GM19035 (cell line): ENCODE measurements around the gene CETP.
"Not testable (repeated sequence)": the region's sequence is repeated elsewhere in the genome, so short reads cannot be mapped to it uniquely, and the experiment has no call there.

ENCODE experiments used
- ATAC-seq: cut with Tn5 transposase; IDR thresholded peaks from one replicate; pipeline ENCODE4 v1.9.1; 2021; ENCODE audit not compliant: unreplicated experiment

Gene CETP

GRCh38 chr16:56980792-56981724 is 19.3 kb downstream of the CETP start:
- no peak for ATAC-seq

DNA sequence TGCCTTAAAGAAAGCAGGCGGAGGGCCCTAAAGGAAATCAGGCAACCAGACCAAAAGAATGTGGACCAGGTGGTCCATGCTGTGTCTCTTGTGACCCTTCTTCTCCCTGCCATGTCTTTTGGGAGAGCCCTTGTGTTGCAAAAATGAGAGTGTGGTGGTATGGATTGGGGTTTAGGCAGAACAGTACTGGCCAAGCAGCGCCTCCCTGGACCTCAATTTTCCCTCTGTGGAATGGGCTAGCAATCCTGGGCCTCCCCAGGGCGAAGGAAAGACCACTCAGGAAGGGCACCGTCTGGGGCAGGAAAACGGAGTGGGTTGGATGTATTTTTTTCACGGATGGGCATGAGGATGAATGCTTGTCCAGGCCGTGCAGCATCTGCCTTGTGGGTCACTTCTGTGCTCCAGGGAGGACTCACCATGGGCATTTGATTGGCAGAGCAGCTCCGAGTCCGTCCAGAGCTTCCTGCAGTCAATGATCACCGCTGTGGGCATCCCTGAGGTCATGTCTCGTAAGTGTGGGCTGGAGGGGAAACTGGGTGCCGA is 20.1 kb downstream of the CETP start:
- no peak for ATAC-seq

GRCh38 chr16:56982695-56983094 is 20.9 kb downstream of the CETP start:
- ATAC-seq = no peak

DNA sequence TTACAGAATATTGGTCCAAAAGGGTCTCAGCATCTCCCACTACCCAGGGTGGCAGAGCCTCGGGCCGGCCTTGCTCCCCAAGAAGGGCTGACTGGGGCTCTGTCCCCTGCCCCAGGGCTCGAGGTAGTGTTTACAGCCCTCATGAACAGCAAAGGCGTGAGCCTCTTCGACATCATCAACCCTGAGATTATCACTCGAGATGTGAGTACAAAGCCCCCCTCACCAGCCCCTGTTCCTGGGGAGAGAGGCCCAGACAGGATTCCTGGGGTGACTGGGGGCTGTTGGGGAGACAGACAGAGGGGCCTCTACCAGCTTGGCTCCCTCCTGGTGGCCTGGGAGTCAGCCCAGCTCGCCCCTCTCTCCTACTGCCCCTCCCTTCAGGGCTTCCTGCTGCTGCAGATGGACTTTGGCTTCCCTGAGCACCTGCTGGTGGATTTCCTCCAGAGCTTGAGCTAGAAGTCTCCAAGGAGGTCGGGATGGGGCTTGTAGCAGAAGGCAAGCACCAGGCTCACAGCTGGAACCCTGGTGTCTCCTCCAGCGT is 21.5 kb downstream of the CETP start:
- ATAC-seq = no peak

- no peak for ATAC-seq
Observed at GRCh38 chr16:56984639-56985038, 22.9 kb downstream of the CETP start.

DNA sequence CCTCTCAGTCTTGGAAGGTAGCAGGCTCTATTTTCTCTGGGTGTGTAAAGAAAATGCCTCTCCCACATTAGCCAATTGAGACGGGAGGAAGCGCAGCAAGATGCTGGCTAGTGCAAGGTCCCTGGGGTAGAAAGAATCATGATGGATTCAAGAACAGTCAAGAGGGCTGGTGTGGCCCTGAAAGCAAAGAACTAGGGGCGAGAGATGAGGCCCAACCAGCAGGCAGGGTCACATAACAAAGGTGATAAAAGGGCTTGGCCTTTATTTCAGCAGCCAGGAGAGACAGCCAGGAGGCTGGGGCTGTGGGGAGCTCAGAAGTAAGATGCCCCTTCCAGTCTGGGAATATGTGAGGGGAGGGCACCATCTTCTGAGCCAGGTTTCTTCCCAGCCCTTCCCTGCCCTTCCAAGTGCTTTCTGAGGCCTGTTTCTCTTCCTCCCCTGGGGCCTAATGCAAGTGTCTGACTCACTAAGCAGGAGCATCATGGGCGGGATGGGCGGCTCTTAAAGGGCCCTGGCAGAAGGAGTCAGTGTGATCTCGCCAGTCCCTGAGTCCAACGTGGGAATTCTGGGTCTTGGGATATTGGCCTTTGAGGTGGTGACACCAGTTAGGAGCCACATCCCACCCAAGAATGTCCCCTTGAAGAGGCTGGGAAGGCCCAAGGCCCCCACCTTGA is 23.7 kb downstream of the CETP start:
- ATAC-seq = no peak

DNA sequence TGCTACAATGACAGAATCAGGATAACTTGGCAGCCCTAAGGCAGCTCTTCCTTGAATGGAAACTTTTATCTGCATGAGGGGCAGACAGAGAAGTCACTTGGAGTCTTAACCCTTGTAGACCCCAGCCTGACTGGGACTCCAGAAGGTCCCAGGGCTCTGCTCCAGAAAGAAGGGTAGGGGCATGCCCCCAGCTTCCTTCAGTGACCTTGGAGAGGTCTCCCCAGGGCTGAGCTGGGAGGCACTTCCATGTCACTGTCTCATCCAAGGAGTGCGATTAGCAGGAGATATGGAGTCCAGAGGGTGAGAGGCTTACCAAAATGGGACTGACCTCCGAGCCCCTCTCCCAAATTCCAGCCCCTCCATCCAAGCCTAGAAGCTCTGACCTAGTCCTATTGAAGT is 24.2 kb downstream of the CETP start:
- ATAC-seq = no peak

- ATAC-seq = no peak
Observed at GRCh38 chr16:56986361-56986760, 24.6 kb downstream of the CETP start.

DNA sequence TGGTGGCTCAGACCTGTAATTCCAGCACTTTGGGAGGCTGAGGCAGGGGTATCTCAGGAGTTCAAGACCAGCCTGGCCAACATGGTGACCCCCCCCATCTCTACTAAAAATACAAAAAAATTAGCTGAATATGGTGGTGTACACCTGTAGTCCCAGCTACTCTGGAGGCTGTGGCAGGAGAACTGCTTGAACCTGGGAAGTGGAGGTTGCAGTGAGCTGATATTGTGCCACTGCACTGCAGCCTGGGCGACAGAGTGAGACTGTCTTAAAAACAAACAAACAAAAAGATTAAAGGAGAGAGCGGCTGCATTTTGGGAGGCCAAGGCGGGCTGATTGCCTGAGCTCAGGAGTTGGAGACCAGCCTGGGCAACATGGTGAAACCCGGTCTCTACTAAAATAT is 25.2 kb downstream of the CETP start:
- ATAC-seq = not testable (repeated sequence)

DNA sequence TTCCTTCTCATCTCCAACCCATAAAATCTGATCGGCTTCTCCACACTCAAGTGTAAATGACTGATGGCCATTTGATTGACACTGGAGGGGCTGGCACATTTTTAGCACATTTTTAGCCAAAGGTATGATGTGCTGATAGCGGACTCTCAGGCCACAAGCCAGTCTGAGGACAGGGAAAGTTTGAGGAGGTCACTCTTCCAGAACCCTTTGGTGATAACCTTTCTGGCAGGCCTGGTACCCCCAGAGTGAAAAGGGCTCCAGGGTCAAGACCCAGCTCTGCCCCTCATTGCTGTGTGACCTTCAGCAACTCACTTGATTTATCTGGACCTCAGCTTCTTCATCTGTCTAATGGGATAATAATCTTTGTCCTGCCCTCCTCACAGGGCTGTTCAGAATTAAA is 25.9 kb downstream of the CETP start:
- no peak for ATAC-seq

DNA sequence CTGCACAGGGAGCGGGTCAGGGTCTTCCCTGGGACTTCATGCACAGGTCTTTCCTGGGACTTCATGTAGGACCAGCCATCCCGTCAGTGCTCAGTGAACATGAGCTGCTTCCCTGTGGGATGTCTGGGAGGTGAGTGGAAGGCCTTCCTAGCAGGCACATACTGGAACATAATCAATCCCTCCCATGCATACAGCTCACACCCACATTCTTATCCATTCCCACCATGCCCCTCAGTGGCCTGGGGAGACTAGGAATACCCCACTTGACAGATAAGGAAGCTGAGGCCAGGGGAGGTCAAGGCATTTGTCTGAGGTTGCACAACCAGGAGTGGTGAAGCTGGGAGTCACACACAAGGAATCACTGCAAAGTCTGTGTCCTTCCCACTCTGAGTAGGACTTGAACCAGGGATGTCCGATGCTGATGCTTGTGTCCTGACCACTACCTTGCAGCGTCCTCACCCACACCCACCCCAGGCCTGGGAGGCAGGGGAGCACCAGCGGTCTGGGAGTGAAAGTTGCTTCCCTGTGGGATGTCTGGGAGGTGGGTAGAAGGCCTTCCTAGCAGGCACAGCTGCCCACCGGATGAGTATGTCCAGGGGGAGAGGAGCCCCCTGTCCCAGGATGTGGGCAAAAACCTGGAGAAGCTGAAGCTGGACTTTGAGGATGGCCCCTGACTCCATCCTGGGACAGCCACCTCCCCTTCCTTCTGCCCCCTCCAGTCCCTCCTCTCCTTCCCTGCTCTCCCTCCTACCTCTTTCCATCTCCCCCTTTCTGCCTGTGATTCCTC is 26.6 kb downstream of the CETP start:
- ATAC-seq = no peak

DNA sequence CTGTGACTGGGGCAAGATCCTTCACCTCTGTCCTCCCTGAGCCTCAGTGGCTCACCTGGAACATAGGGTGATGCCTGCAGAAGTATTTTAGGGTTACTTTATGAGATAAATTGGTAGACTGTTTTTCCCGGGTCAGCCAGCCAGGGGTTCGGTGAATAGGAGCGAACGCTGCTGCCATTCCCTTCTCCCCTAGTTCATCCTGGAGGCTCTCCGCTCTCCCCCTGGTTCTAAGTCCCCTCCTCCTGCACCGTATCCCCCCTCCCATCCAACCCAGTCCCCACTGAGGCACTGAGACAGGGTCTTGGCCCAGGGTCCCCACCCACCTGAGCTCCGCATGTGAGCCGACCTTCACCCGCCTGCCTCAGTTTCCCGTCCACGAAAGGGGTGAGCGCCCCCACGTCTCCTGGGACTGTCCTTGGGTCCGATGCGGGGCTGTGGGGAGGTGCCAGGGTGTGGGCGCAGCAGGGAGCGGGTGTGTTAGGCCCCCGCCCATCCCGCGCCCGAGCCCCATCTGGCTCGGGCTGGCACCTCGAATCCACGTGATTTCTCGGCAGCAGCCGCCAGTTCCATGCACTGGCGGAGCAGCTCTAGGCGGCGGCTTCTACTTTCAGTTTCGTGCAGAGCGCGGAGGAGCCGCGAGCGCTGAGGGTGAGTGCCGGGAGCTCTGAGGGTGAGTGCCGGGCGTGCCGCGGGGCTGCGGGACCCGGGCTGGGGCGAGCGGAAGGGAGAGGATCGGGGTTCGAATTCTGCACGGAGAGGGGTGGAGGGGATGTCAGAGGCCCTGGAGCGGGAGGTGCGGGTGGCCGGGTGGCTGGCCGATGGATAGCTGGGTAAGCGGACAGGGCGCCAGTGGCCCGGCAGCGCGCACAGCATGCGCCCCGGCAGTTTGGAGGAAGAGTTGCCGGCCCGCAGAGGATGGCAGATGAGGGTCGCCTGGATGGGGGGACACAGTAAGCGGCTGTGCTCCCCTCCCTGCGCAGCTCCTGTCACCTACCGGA is 27.5 kb downstream of the CETP start, which contains the start of gene NLRC5:
NLRC5 (plus strand) TSS at position 610 of the 998 bp plus-strand sequence. CDS start 31,156 bp downstream, outside the sequence.
- peak; percentile 74 for ATAC-seq

DNA sequence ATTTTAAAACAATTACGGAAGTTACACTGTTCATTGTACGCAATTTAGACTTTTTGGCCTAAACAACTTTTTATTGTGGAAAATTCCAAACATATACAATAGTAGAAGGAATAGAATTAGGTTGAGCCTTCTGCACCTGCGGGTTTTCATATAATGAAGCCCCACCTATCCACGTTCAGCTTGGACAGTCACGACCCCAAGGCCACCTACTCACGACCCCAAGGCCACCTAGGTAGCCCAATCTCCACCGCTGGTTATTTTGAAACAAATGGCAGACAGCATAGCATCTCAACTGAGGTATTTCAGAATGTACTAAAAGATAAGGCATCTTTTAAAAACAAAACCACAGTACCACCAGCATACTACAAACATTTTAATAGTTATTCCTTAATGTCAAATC is 28.2 kb downstream of the CETP start:
- ATAC-seq = no peak

DNA sequence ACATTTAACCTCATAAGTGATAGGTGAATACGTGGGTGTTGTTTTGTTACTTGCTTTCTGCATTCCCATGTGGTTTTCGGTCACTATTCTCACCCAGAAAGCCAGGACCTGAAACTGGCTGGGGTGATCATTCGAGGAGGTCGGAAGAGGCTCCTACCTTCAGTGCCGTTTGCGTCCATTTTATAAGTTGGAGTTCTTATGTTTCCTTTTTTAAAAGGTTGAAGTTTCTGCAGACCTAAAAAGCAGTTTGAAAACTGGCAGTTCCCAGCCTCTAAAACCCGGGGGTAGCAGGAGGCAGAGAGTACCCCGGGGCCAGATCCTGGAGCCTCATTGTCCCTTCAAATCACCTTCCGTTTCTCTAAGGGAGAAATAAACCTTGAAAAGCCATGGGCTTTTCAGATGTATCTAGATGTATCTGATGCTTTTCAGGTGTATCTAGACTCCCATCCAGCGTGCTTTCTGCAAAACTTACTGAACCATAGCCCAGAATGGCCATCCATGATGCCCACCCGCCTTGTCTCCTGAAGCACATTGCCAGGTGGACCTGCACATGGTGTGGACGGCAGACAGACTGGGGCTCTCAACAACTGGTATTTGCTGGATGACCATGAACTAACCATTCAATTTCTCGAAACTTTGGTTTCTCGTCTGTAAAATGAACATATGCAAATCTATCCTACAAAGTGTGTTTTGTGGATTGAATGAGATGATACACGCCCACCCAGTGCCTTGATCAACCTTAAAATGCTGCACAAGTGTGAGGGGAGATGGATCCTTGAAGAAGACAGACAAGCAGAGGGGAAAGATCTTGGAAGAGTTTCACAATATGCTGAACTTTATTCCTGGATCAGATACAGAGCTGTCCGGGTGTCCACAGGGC is 28.9 kb downstream of the CETP start:
- ATAC-seq = no peak

GRCh38 chr16:56992431-56992830 is 30.7 kb downstream of the CETP start:
- ATAC-seq = not testable (repeated sequence)

- ATAC-seq = no peak
Observed at GRCh38 chr16:56993204-56993603, 31.5 kb downstream of the CETP start.

DNA sequence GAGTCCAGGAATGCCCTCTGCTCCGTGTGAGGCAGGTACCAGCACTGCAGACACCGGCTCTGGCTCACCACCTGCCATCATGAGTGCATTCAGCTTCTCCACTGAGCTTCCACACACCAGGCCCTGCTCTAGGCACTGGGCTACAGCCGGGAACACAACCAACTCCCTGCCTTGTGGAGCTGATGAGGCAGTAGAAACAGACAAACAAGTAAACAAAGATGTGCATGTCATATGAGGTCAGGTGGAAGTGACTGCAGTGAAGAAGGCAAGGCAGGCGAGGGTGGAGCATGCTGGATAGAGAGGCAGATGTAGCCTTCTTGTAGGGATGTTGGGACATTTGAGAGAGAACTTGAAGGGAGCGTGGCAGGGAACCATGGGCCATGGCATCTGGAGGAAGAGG is 32.6 kb downstream of the CETP start:
- ATAC-seq = no peak

DNA sequence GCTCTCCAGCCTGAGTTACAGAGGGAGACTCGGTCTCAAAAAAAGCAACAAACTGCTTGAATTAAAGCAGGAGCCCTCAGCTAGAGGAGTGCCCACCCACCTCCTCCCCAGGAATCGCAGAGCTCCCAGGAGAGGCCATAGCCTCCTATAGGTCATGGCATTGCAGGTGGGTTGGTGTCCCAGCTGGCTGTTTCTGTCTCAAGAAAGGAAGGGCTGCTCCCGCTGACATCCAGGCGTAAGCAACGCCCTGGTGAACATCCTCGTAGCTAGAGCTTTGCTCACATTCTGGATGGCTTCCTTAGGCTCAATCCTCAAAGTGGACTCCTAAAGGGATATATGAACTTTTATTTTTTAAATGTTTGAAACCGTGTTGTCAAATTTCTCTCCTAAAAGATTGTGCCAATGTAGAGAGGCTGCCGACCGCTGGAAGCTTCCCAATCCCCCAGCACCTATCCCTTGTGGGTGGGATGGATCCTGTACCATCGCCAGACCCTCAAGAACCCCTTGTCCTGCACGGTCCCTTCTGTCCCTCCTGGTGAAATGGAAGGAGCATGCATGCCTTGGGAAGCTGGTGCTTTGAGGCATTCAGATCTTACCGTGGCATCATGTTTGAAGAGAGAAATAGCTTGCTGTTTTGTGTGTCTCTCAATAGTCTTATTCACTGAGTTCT is 33.5 kb downstream of the CETP start:
- ATAC-seq = no peak
